ENCODE results near the gene HK2. TPM values are rescaled to one million over a fixed set of nuclear protein-coding genes. Genes with fewer than 3 reads are reported as not detected.

Gene HK2
- total RNA-seq, 1 donor from 2014 or later, result 77.1 TPM

- intact Hi-C loops (cut with DNase I), result no loop called here
- no peaks in the 10 kb centered on the region for H3K9me3 ChIP-seq
- ATAC-seq, result no peak
- TF ChIP-seq, protein P1, sequence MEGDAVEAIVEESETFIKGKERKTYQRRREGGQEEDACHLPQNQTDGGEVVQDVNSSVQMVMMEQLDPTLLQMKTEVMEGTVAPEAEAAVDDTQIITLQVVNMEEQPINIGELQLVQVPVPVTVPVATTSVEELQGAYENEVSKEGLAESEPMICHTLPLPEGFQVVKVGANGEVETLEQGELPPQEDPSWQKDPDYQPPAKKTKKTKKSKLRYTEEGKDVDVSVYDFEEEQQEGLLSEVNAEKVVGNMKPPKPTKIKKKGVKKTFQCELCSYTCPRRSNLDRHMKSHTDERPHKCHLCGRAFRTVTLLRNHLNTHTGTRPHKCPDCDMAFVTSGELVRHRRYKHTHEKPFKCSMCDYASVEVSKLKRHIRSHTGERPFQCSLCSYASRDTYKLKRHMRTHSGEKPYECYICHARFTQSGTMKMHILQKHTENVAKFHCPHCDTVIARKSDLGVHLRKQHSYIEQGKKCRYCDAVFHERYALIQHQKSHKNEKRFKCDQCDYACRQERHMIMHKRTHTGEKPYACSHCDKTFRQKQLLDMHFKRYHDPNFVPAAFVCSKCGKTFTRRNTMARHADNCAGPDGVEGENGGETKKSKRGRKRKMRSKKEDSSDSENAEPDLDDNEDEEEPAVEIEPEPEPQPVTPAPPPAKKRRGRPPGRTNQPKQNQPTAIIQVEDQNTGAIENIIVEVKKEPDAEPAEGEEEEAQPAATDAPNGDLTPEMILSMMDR (IDR thresholded peaks at IDR 0.05), result no peak
- H3K4me3 ChIP-seq, result no peak overlapping the region
- peaks cover 59% of the 10 kb centered on the region for H3K4me1 ChIP-seq
- no peaks in the 10 kb centered on the region for H3K27me3 ChIP-seq
- H3K27ac ChIP-seq, result no peak overlapping the region
- peaks cover 5% of the 10 kb centered on the region for H3K36me3 ChIP-seq
- peak; percentile 25 for DNase-seq
Observed at GRCh38 chr2:74870951-74871350, 37.0 kb downstream of the HK2 start.

DNA sequence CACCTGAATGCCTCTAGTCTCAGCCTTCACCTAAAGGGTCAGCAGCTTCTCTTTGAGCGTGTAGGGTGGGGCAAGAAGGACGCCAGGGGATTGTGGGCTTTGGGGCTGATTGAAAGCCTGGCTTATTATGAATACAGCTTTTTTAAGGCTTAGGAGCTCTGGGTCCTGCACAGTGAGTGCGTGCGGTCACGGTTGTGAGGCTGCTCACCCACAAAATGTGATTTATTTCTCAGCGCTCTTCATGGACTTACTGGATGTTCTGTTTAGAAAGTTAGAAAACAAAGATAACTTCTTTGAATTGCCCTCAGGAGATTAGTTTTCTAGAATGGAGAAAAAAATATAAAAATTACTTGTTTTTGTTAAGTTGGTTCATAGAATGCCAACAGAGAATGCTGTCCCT lies 37.5 kb downstream of the HK2 start:
- DNase-seq (peak; percentile 22), ATAC-seq (no peak)
- no peak overlapping the region for H3K27ac ChIP-seq
- H3K36me3 ChIP-seq, result peaks cover 5% of the 10 kb centered on the region
- intact Hi-C loops (cut with DNase I), result no loop called here
- H3K27me3 ChIP-seq, result no peaks in the 10 kb centered on the region
- no peak overlapping the region for H3K4me3 ChIP-seq
- peaks cover 62% of the 10 kb centered on the region for H3K4me1 ChIP-seq
- H3K9me3 ChIP-seq, result no peaks in the 10 kb centered on the region
- TF ChIP-seq, protein P1 (IDR thresholded peaks at IDR 0.05), result no peak

DNA sequence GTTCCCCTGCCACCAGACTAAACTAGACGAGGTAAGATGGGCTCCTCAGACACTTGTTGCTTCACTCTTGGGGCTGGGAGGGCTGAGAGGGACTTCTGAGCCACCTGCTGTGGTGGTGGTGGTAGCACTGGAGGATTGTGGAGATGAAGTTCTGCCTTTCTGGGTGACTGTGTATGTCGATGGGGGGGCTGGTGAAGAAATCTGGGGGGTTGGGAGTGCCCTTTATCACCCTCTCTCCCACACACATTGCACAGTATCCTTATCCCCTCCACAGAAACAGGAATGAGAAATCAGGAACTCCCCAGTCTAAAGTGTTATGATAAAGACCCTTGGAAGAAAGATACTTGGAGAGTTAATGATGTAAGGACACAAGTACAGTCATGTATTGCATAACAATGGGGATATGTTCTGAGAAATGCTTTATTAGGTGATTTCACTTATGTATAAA lies 38.5 kb downstream of the HK2 start:
- Histone ChIP-seq H3K9me3 (no peaks in the 10 kb centered on the region), H3K27ac (no peak overlapping the region), H3K36me3 (peaks cover 12% of the 10 kb centered on the region), H3K4me3 (no peak overlapping the region), H3K4me1 (peaks cover 59% of the 10 kb centered on the region), H3K27me3 (no peaks in the 10 kb centered on the region)
- intact Hi-C loops (cut with DNase I), result no loop called here
- DNase-seq (peak; percentile 54), ATAC-seq (peak; percentile 46)
- TF ChIP-seq, protein P1 (IDR thresholded peaks at IDR 0.05), result no peak

- no peak for DNase-seq
- TF ChIP-seq, protein P1 (IDR thresholded peaks at IDR 0.05), result no peak
- H3K4me3 ChIP-seq, result no peak overlapping the region
- H3K27ac ChIP-seq, result peak overlapping the region; percentile 36
- H3K36me3 ChIP-seq, result peaks cover 16% of the 10 kb centered on the region
- ATAC-seq, result no peak
- H3K4me1 ChIP-seq, result peaks cover 52% of the 10 kb centered on the region
- no peaks in the 10 kb centered on the region for H3K27me3 ChIP-seq
- no peaks in the 10 kb centered on the region for H3K9me3 ChIP-seq
- intact Hi-C loops (cut with DNase I), result no loop called here
Observed at GRCh38 chr2:74873012-74873665, 39.2 kb downstream of the HK2 start.

DNA sequence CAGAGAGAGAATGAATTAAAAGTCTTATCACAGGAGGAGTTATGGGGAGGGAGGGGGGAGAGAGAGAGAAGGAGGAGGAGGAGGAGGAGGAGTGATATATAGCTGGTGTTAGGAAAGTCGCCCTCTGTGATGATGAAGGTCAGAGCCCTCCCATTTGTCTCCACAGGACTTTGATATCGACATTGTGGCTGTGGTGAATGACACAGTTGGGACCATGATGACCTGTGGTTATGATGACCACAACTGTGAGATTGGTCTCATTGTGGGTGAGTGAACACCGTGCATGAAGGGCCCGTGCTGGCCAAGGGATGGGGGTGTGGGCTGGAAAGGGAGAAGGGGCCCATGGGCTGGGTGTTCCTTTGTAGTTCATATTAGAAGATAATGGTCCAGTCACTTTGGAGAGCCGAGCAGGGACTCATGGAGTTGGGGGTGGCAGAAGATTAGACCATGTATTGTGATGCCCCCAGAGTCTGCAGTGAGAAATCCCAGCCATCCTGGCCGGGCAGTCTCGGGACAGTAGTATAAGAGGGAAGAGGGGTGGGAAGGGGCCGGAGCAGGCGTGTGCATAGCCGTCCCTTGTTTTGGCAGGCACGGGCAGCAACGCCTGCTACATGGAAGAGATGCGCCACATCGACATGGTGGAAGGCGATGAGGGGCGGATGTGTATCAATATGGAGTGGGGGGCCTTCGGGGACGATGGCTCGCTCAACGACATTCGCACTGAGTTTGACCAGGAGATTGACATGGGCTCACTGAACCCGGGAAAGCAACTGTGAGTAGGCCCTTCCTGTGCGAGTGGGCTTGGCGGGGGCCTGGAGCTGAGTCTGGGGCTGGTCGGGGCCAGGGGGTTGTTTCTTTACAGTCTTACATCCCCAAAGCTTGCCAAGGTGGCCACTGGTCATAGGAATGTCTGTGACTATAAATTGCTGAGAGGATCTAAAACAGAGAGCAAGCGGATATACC lies 40.0 kb downstream of the HK2 start:
- Histone ChIP-seq H3K4me3 (no peak overlapping the region), H3K27ac (peak overlapping the region; percentile 75), H3K4me1 (peaks cover 43% of the 10 kb centered on the region), H3K36me3 (peaks cover 24% of the 10 kb centered on the region), H3K27me3 (no peaks in the 10 kb centered on the region), H3K9me3 (no peaks in the 10 kb centered on the region)
- DNase-seq, result peak; percentile 51
- TF ChIP-seq, protein P1 (IDR thresholded peaks at IDR 0.05), result no peak
- intact Hi-C loops (cut with DNase I), result no loop called here
- ATAC-seq, result no peak
